ENCODE data around the gene PON2. TPM values are rescaled to one million over a fixed set of nuclear protein-coding genes. Genes with fewer than 3 reads are reported as not detected.

The PON2 gene
- total and polyA plus RNA-seq, 2 of the 13 experiments (the other 11 are each of a cell fraction or from before 2014, with no cell fraction given): 202 to 217 TPM

GRCh38 chr7:95421847-95422444 is 12.9 kb downstream of the PON2 start (continued):
- TF ChIP-seq ZNF414 (CRISPR knock-in tag; IDR thresholded peaks at IDR 0.05) (no peak), ZC3H4 (CRISPR knock-in tag; IDR thresholded peaks at IDR 0.05; ENCODE audit: borderline replicate concordance) (no peak), RFX3 (CRISPR knock-in tag; IDR thresholded peaks at IDR 0.05) (no peak), HHEX (CRISPR knock-in tag; IDR thresholded peaks at IDR 0.05) (no peak), ZNF44 (CRISPR knock-in tag; IDR thresholded peaks at IDR 0.05) (no peak), SAP130 (CRISPR knock-in tag; IDR thresholded peaks at IDR 0.05; ENCODE audit: low read depth) (peak; percentile 19; the same call in 1 of the 2 replicates), NCOA1 (CRISPR knock-in tag; IDR thresholded peaks at IDR 0.05) (no peak), EP300 (IDR thresholded peaks at IDR 0.05; ENCODE audit: low read depth in 2 of 2, low read length in 2 of 2) (peak in 1 of 2 experiments; percentile 30; a peak in 1 of 4 replicates), EP300 (CRISPR knock-in tag; IDR thresholded peaks at IDR 0.05; ENCODE audit: borderline replicate concordance) (no peak), ZNF460 (CRISPR knock-in tag; IDR thresholded peaks at IDR 0.05; ENCODE audit: borderline replicate concordance) (no peak), HNRNPH1 (optimal IDR thresholded peaks at IDR 0.05; ENCODE audit: low read depth, low read length) (no peak), YEATS2 (CRISPR knock-in tag; IDR thresholded peaks at IDR 0.05; ENCODE audit: borderline replicate concordance) (no peak), CENPX (CRISPR knock-in tag; IDR thresholded peaks at IDR 0.05) (no peak), ZNF850 (CRISPR knock-in tag; conservative IDR thresholded peaks at IDR 0.05) (no peak), ZNF746 (CRISPR knock-in tag; IDR thresholded peaks at IDR 0.05) (no peak), TMF1 (CRISPR knock-in tag; IDR thresholded peaks at IDR 0.05; ENCODE audit: low read depth) (no peak), PHF8 (CRISPR knock-in tag; IDR thresholded peaks at IDR 0.05) (no peak), ARHGAP35 (CRISPR knock-in tag; IDR thresholded peaks at IDR 0.05; ENCODE audit: borderline replicate concordance) (no peak), HNF1A (IDR thresholded peaks at IDR 0.05; ENCODE audit: low read depth) (no peak), HNF1A (CRISPR knock-in tag; IDR thresholded peaks at IDR 0.05; ENCODE audit: borderline replicate concordance) (no peak), RNF219 (CRISPR knock-in tag; IDR thresholded peaks at IDR 0.05) (no peak)

Data from HepG2 (cell line).